ENCODE results near the gene SELENOP. TPM values are rescaled to one million over a fixed set of nuclear protein-coding genes. Genes with fewer than 3 reads are reported as not detected.

Gene SELENOP
- total and polyA plus RNA-seq, 2 of the 13 experiments (the other 11 are each of a cell fraction or from before 2014, with no cell fraction given): 1,895 to 2,083 TPM

DNA sequence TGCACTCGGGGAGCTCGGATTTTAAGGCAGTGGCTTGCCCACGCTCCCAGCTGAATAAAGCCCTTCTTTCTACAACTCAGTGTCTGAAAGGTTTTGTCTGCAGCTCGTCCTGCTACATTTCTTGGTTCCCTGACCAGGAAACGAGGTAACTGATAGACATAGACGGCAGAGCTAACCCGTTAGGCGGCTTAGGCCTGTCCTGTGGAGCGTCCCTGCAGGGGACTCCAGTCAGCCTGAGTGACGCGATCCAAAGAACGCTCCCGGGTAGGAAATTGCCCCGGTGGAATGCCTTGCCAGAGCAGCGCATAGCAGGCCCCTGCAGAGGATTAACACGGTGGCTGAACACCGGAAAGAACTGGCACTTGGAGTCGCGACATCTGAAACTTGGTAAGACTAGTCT lies 1.8 kb upstream of the SELENOP start:
- H3K9ac ChIP-seq (ENCODE audit: insufficient read depth, low read depth, low read length): peak overlapping the region; percentile 68
- POLR2A ChIA-PET: interaction anchor here (0.8 to 7.1 kb wide), 4 partner anchors 10 to 63 kb away, joined by 4 to 263 read pairs (median 5); no protein-coding TSS in a partner anchor
- TF ChIP-seq ZBTB21 (CRISPR knock-in tag; IDR thresholded peaks at IDR 0.05): no peak
- TF ChIP-seq, protein P1, sequence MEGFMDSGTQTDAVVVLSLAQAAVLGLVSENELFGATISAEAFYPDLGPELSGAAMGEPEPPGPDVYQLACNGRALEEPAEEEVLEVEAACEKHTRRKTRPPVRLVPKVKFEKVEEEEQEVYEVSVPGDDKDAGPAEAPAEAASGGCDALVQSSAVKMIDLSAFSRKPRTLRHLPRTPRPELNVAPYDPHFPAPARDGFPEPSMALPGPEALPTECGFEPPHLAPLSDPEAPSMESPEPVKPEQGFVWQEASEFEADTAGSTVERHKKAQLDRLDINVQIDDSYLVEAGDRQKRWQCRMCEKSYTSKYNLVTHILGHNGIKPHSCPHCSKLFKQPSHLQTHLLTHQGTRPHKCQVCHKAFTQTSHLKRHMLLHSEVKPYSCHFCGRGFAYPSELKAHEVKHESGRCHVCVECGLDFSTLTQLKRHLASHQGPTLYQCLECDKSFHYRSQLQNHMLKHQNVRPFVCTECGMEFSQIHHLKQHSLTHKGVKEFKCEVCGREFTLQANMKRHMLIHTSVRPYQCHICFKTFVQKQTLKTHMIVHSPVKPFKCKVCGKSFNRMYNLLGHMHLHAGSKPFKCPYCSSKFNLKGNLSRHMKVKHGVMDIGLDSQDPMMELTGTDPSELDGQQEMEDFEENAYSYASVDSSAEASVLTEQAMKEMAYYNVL (CRISPR knock-in tag; IDR thresholded peaks at IDR 0.05; ENCODE audit: borderline replicate concordance): no peak
- peak; percentile 68 for TF ChIP-seq ZFY (CRISPR knock-in tag; IDR thresholded peaks at IDR 0.05)
- TF ChIP-seq, protein P2, sequence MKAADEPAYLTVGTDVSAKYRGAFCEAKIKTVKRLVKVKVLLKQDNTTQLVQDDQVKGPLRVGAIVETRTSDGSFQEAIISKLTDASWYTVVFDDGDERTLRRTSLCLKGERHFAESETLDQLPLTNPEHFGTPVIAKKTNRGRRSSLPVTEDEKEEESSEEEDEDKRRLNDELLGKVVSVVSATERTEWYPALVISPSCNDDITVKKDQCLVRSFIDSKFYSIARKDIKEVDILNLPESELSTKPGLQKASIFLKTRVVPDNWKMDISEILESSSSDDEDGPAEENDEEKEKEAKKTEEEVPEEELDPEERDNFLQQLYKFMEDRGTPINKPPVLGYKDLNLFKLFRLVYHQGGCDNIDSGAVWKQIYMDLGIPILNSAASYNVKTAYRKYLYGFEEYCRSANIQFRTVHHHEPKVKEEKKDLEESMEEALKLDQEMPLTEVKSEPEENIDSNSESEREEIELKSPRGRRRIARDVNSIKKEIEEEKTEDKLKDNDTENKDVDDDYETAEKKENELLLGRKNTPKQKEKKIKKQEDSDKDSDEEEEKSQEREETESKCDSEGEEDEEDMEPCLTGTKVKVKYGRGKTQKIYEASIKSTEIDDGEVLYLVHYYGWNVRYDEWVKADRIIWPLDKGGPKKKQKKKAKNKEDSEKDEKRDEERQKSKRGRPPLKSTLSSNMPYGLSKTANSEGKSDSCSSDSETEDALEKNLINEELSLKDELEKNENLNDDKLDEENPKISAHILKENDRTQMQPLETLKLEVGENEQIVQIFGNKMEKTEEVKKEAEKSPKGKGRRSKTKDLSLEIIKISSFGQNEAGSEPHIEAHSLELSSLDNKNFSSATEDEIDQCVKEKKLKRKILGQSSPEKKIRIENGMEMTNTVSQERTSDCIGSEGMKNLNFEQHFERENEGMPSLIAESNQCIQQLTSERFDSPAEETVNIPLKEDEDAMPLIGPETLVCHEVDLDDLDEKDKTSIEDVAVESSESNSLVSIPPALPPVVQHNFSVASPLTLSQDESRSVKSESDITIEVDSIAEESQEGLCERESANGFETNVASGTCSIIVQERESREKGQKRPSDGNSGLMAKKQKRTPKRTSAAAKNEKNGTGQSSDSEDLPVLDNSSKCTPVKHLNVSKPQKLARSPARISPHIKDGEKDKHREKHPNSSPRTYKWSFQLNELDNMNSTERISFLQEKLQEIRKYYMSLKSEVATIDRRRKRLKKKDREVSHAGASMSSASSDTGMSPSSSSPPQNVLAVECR (CRISPR knock-in tag; IDR thresholded peaks at IDR 0.05; ENCODE audit: borderline replicate concordance): peak; percentile 37; the same call in 1 of the 2 replicates
- TF ChIP-seq SALL1 (CRISPR knock-in tag; IDR thresholded peaks at IDR 0.05): peak; percentile 64
- no peak for TF ChIP-seq SNAPC2 (CRISPR knock-in tag; IDR thresholded peaks at IDR 0.05)
- peak; percentile 40; the same call in 1 of the 2 replicates for TF ChIP-seq POLR2G (IDR thresholded peaks at IDR 0.05; ENCODE audit: low read depth, low read length)
- TF ChIP-seq TBX2 (CRISPR knock-in tag; IDR thresholded peaks at IDR 0.05; ENCODE audit: borderline replicate concordance): peak; percentile 25; the same call in 1 of the 2 replicates
- no peak for TF ChIP-seq ZNF431 (CRISPR knock-in tag; IDR thresholded peaks at IDR 0.05; ENCODE audit: borderline replicate concordance, low read depth)
- TF ChIP-seq ZSCAN20 (CRISPR knock-in tag; IDR thresholded peaks at IDR 0.05; ENCODE audit: borderline replicate concordance): no peak
- no peak for TF ChIP-seq ZNF12 (CRISPR knock-in tag; IDR thresholded peaks at IDR 0.05)
- peak; percentile 57; the same call in 1 of the 2 replicates for TF ChIP-seq PHF8 (CRISPR knock-in tag; IDR thresholded peaks at IDR 0.05)
- TF ChIP-seq, protein P3, sequence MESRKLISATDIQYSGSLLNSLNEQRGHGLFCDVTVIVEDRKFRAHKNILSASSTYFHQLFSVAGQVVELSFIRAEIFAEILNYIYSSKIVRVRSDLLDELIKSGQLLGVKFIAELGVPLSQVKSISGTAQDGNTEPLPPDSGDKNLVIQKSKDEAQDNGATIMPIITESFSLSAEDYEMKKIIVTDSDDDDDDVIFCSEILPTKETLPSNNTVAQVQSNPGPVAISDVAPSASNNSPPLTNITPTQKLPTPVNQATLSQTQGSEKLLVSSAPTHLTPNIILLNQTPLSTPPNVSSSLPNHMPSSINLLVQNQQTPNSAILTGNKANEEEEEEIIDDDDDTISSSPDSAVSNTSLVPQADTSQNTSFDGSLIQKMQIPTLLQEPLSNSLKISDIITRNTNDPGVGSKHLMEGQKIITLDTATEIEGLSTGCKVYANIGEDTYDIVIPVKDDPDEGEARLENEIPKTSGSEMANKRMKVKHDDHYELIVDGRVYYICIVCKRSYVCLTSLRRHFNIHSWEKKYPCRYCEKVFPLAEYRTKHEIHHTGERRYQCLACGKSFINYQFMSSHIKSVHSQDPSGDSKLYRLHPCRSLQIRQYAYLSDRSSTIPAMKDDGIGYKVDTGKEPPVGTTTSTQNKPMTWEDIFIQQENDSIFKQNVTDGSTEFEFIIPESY (CRISPR knock-in tag; IDR thresholded peaks at IDR 0.05): peak; percentile 46; the same call in 1 of the 2 replicates
- peak; percentile 44; the same call in 1 of the 2 replicates for TF ChIP-seq MTA1 (CRISPR knock-in tag; IDR thresholded peaks at IDR 0.05; ENCODE audit: borderline replicate concordance)
- TF ChIP-seq TAF1 (CRISPR knock-in tag; IDR thresholded peaks at IDR 0.05): peak; percentile 50
- peak; percentile 77 for TF ChIP-seq ZFX (CRISPR knock-in tag; IDR thresholded peaks at IDR 0.05; ENCODE audit: low read depth)
- TF ChIP-seq ARNTL (CRISPR knock-in tag; IDR thresholded peaks at IDR 0.05): peak; percentile 20; the same call in 1 of the 2 replicates

More for the DNA sequence above, 1.8 kb upstream of the SELENOP start:
- Histone ChIP-seq H3K27ac (ENCODE audit: extremely low read length, insufficient read depth, low read length) (peak overlapping the region; percentile 96), H3K36me3 (replicated peaks in 1 of 2; ENCODE audit: control insufficient read depth in 1 of 2, insufficient read depth in 2 of 2, low read length in 2 of 2) (peaks cover 0 to 13% of the 10 kb centered on the region in 2 experiments; a peak in 3 of 5 replicates), H3K27me3 (ENCODE audit: control insufficient read depth in 1 of 2, insufficient read depth in 2 of 2, low read length in 2 of 2) (peaks cover 0 to 5% of the 10 kb centered on the region in 2 experiments; a peak in 1 of 5 replicates), H3K4me1 (ENCODE audit: insufficient read depth, low read length) (peaks cover 52% of the 10 kb centered on the region), H4K20me1 (ENCODE audit: insufficient read depth, low read length) (peaks cover 31% of the 10 kb centered on the region), H3K79me2 (ENCODE audit: insufficient read depth, low read length) (peaks cover 81% of the 10 kb centered on the region), H2AFZ (ENCODE audit: low read length) (no peak overlapping the region), H3K4me2 (ENCODE audit: low read depth, low read length) (peak overlapping the region; percentile 76), H3K9me3 (ENCODE audit: low read length) (no peaks in the 10 kb centered on the region), H3K4me3 (replicated peaks in 1 of 3; ENCODE audit: insufficient read depth in 1 of 3, low read depth in 2 of 3, low read length in 3 of 3) (peak overlapping the region; percentile 49 to 100 (median 84); a peak in 5 of 6 replicates)
- in situ Hi-C loops (cut with HindIII; ENCODE audit: extremely low pct_ligation_motif_present, low pct_unique_long_range_greater_than_20kb) (loop anchor here (25.0 kb wide), 1 partner anchor 199 kb away; no protein-coding TSS in a partner anchor), intact Hi-C loops (cut with micrococcal nuclease; ENCODE audit: unreplicated experiment) (loop anchor here (2.0 to 10.0 kb wide), 3 partner anchors 33 to 311 kb away; partner anchors contain the start of gene ZNF131)
- no TSS peak for BruUV-seq (replicated peaks)
- ATAC-seq: peak; percentile 74
- no peak for FAIRE-seq
- WGBS (ENCODE audit: low lambda C conversion rate): 73% methylated on average over 10 of the region's 19 CpGs
- peak; percentile 59 for DNase-seq (ENCODE audit: low spot score)
- CTCF ChIA-PET (ENCODE audit: low intra/inter-chr PET ratio, low total read pairs): no interaction called here
